Measurements from ENCODE around the gene RNF225.
"Not testable (repeated sequence)": the region's sequence is repeated elsewhere in the genome, so short reads cannot be mapped to it uniquely, and the experiment has no call there.

The RNF225 gene

DNA sequence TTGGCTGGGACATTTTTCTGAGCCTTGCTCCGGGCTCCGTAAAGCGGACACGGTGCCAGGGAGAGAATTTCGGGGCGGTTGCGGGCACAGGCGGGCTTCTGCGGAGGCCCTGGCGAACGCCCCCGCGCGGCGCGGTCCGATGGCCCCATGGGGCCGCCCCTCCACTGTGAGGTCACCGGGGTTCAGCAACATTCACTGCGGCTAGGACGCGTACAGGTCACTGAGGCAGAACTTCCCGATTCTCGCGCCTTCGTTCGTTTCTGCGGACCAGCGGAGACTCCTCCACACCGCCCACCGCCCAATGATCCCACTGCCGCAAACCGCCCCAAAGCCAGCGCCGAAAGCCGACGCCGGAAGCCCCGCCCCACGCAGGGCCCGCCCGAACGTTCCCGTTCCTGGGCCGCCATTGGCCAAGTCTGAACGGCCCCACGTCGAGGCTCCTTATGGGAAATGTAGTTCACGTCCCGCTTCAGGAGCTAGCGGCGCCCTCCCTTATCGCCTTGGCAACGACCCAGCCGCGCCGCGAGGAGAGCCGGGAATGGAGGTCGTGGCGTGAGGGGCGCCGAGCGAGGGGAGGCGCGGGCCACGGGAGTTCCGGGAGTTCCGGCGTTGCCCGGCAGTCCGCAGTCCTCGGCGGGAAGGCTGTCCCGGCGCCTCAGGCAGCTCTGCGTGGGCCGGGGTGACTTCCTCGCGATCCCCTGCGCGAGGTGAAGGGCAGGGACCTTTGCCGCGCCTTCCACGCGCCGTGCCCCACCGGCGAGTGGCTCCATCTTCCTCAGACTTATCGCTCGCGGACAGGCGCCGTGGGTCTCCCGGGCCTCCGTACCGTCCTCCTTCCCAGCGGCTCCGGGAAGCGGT is 12.9 kb downstream of the RNF225 start, which contains the start of gene ZNF584:
TSS of gene ZNF584 (plus strand) at position 498 of the 858 bp plus-strand sequence. CDS start 499 bp downstream, outside the sequence.
- peak; percentile 79 for DNase-seq (ENCODE audit: low read depth, low spot score)

DNA sequence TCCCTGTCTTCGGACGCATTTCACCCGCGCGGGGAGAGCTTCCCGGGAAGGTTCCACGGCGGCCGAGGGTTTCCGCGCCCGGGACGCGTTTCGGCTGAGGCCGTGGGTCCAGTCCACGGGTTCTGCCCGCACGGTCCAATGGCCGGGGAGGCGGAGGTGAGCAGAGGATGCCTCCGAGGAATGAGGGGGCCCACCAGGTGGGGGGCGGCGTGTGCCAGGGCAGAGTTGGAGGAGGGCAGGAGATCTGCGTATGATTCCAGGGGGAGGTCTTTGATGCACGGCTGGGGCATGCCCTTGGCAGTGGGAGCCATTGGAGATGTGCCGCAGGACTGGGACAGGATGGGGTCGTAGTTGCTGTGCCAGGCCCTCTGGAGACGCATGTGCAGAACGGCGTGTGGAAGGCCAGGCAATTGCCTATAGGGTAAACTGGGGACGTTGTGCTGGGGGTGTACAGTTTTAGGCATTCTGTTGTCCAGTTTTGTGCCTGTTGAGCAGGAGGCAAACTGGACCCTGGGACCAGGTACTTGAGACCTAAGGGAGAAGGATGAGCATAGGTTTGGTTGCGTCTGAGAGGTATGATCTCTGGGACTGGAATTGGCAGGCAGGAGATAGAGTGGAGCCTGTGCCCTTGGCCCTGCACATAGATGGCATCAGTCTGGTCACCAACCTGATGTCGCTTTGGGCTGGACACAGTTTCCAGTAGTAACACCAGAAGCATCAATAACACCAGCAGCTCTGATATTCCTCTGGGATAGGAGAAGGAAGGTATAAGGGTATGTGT is 13.7 kb downstream of the RNF225 start:
- no peak for DNase-seq (ENCODE audit: low read depth, low spot score)

DNA sequence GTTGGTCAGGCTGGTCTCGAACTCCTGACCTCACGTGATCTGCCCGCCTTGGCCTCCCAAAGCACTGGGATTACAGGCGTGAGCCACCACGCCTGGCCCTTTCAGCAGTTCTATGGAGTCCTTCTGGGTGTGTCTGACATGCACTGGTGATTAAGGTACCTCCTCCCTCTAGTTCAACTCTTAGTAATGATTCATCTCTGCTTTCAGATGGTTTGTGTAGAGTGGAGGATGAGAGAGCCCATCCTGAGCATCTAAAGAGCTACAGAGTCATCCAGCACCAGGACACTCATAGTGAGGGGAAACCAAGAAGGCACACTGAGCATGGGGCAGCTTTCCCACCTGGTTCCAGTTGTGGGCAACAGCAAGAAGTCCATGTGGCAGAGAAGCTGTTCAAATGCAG is 21.1 kb downstream of the RNF225 start:
- DNase-seq (ENCODE audit: low read depth, low spot score): no peak

DNA sequence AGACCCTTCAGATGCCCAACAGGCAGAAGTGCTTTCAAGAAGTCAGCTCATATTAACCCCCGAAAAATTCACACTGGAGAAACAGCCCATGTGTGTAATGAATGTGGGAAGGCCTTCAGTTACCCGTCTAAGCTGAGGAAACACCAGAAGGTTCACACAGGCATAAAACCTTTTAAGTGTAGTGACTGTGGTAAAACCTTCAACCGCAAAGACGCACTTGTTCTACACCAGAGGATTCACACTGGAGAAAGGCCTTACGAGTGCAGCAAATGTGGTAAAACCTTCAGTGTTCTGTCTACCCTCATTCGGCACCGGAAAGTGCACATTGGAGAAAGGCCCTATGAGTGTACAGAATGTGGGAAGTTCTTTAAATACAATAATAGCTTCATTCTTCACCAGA is 21.6 kb downstream of the RNF225 start:
- DNase-seq (ENCODE audit: low read depth, low spot score): no peak

DNA sequence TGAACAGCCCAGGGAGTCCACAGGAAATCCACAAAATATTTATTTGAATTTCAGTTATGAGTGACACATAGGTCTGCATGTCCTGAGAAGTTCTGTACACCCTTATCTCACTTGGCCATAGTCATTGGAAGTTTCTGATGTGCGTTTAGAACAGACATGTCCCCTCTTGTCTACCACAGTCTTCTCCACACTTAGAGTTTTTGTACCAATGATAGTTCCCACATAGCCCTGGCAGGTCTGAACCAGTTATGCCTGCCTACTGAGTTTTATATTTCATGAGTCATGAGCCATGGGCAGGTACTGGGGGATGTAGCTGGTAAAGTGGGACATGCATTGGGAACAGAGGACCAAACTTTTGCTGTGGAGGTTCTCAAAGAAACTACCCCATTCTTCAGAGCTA is 33.2 kb downstream of the RNF225 start:
- no peak for DNase-seq (ENCODE audit: low read depth, low spot score)

DNA sequence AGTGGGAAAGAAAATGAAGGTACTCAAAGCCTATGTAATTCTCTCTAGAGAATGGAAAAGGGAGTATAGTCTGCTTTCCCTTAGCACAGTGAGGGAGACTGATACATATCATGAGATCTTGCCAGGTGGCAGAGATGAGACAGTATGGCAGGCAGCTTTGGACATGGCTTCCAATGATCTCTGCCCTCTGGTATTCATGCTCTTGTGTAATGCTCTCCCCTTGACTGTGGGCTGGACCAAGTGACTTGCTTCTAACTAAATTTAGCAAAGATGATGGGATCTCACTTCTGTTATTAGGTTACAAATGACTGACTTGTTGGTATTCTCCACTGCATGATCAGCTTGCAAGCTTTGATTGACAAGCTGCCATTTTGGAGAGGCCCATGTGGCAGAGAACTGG is 34.3 kb downstream of the RNF225 start:
- DNase-seq (ENCODE audit: low read depth, low spot score): no peak

DNA sequence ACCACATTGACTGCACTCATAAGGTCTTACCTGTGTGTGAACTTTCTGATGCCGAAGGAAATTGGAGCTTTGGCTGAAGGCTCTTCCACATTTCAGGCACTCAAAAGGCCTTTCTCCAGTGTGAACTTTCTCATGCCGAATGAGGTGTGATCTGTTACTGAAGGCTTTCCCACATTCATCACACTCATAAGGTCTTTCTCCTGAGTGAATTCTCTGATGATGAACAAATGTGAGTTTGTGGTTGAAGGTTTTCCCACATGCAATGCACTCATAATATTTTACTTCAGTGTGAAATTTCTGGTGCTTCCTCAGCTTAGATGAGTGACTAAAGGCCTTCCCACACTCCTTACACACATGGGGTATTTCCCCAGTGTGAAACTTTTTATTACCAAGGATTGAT is 38.8 kb downstream of the RNF225 start:
- DNase-seq (ENCODE audit: low read depth, low spot score): no peak

DNA sequence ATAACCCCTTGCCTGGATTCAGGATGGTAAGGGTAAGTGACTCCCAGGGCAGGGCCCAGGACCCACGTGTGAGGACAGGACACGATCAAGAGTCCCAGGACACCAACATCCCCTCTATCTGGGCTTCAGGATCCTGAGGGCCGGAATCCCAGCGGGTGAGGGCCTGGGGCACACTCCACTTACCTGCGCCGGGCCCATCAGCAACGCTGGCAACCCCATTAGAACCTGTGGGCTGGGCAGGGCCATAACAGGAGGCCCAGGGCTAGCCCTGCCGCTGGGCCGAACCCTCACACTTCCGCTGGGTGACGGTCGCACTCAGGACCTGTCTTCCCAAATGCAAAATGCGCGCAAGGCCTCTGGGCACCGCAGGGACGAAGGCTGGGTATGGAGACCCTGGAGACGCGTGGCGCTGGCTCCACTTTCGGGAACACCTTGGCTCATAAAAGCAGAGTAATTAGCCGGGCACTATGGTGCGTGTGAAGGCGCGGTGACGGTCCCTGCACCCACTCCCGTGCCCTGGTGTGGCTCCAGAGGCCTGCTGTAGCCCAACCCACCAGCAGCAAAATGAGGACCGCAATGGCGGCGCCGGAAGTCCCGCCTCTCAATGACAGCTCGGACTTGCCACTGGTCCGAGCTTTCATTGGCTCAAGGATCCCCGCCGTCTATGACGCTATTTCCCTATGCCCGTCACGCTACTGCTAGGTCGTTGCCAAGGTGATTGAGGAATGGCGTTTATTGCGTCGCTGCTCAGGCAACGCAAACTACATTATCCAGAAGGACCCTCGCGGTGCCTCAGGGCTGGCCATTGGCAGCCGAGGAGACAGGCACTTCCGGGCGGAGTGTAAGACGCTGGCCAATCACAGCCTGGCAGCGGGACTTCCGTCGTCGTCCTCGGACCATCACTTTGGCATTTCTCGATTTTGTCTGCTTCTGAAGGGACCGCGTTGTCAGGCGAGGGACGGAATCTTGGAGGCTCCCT is 44.4 kb downstream of the RNF225 start, which contains the start of gene ZNF132:
TSS of gene ZNF132 (minus strand) at position 578 of the 979 bp plus-strand sequence. CDS start at position 246, 332 bp downstream.
- DNase-seq (ENCODE audit: low read depth, low spot score): peak; percentile 99

DNA sequence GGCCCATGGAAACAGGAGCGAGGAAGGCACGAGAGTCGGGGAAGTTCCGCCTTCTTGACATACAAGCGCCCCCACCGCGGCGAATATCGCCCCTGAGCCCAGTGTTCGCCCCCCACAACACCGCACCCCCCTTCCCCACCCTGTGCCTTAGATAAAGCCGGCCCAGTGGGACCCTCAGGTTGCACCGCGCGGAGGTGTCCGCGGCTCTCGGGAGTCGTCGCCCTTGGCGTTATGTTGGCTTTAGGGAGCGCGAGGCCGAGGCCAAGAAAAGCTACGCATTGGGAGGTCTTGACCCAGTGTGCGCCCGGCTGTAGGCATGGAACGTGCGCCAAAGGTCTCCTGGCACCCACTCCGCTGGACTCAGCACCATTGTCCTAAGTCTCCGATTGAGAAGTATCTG is 45.1 kb downstream of the RNF225 start:
- DNase-seq (ENCODE audit: low read depth, low spot score): no peak

DNA sequence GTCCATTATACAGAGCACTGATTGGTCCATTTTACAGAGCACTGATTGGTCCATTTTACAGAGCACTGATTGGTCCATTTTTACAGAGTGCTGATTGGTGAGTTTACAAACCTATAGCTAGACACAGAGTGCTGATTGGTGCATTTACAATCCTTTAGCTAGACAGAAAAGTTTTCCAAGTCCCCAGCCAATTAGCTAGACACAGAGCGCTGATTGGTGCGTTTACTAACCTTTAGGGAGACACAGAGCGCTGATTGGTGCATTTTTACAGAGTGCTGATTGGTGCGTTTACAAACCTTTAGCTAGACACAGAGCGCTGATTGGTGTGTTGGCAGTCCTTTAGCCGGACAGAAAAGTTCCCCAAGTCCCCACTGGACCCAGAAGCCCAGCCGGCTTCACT is 47.5 kb downstream of the RNF225 start:
- DNase-seq (ENCODE audit: low read depth, low spot score): not testable (repeated sequence)

Data from smooth muscle cell of the brain vasculature (primary cell).